K562 (cell line): Measurements from ENCODE around the gene SLC43A1. TPM values are rescaled to one million over a fixed set of nuclear protein-coding genes. Genes with fewer than 3 reads are reported as not detected.
A peak's percentile ranks its signal among the peaks of the same experiment; 100 is the strongest.

Experiments used
- ATAC-seq: fragments of 200-7000 bp; cut with Tn5 transposase; 3 replicates; pipeline ENCODE4 v1.9.1; 2020; ENCODE audit warnings: moderate library complexity
- BruUV-seq: library from RNA; stranded (reverse); fragments of 400-500 nt; replicated peaks from 2 replicates; lab custom pipeline; 2021; lab: Mats Ljungman, UMichigan
- CTCF ChIA-PET: fragments of 300-600 bp; formaldehyde crosslinking; extraction: SDS; loops from one replicate; lab custom pipeline; 2021; ENCODE audit warnings: low intra/inter-chr PET ratio; lab: Yijun Ruan, JAX
- POLR2A ChIA-PET: fragments of 300-600, 350-650 bp; sonication (Branson Sonifier 250); formaldehyde crosslinking; extraction: SDS; loops from one replicate; lab custom pipeline; 2021; ENCODE audit warnings: antibody characterized with exemption, inconsistent platforms; lab: Yijun Ruan, JAX
- DNase-seq, 4 experiments: peaks; one replicate each; pipeline versions ENCODE4 v3.0.0 to v3.0.0-alpha.2; 2011 to 2018; ENCODE audit warnings: low spot score in 3 of 4, mixed read lengths in 3 of 4; ENCODE audit errors: extremely low read depth in 1 of 4
- FAIRE-seq: peaks from 2 replicates; lab custom pipeline; 2011; peaks lifted over from hg19 to GRCh38; lab: Jason Lieb, UNC
- H2AFZ ChIP-seq: 2 replicates; pipeline ENCODE4 v1.6.0; 2011; ENCODE audit warnings: low read depth, low read length, control low read depth, inconsistent platforms
- H3K27ac ChIP-seq: fragments of 200-600 bp; 3 replicates; pipeline ENCODE4 v1.8.0; 2011; ENCODE audit warnings: low read depth, mild to moderate bottlenecking, control low read depth, inconsistent platforms, low read length, moderate library complexity, mixed read lengths; ENCODE audit errors: extremely low read depth
- H3K27me3 ChIP-seq, 2 experiments: fragments of 300-600 bp in 1 of 2; 2 replicates in 1 of 2; 3 replicates in 1 of 2; pipeline versions ENCODE4 v1.6.0 to v1.8.0; 2011; ENCODE audit warnings: inconsistent platforms in 2 of 2, low read length in 2 of 2, mild to moderate bottlenecking in 1 of 2, mixed read lengths in 1 of 2, moderate library complexity in 1 of 2; ENCODE audit not compliant: control insufficient read depth in 2 of 2, insufficient read depth in 2 of 2
- H3K36me3 ChIP-seq: fragments of 300-600 bp; 3 replicates; pipeline ENCODE4 v1.8.0; 2011; ENCODE audit warnings: mild to moderate bottlenecking, low read length, inconsistent platforms; ENCODE audit not compliant: control insufficient read depth, insufficient read depth
- H3K4me1 ChIP-seq, 2 experiments: fragments of 200-600 bp in 1 of 2; replicated peaks in 1 of 2; 2 replicates in 1 of 2; 3 replicates in 1 of 2; pipeline versions ENCODE4 v1.5.1 to v1.8.0; 2011; ENCODE audit warnings: inconsistent platforms in 2 of 2, low read length in 2 of 2, mild to moderate bottlenecking in 1 of 2, mixed read lengths in 1 of 2, moderate library complexity in 1 of 2; ENCODE audit not compliant: control insufficient read depth in 2 of 2, insufficient read depth in 2 of 2
- H3K4me2 ChIP-seq: 2 replicates; pipeline ENCODE4 v1.6.1; 2011; ENCODE audit warnings: low read length, control low read depth, inconsistent platforms, mixed read lengths; ENCODE audit not compliant: insufficient read depth
- H3K4me3 ChIP-seq: fragments of 200-600 bp; sonication (generic), shearing (Covaris generic); 2 replicates; pipeline ENCODE4 v1.5.1; 2016; ENCODE audit warnings: control low read depth, inconsistent platforms
- H3K79me2 ChIP-seq: fragments of 200-600 bp; 3 replicates; pipeline ENCODE4 v1.8.0; 2011; ENCODE audit warnings: low read length, inconsistent platforms; ENCODE audit not compliant: control insufficient read depth, insufficient read depth
- H3K9ac ChIP-seq, 2 experiments: 2 replicates each; pipeline versions ENCODE4 v1.6.0 to v1.6.1; 2011; ENCODE audit warnings: low read depth in 2 of 2, low read length in 2 of 2, control low read depth in 1 of 2, inconsistent platforms in 1 of 2, mild to moderate bottlenecking in 1 of 2, mixed read lengths in 1 of 2; ENCODE audit not compliant: insufficient read depth in 1 of 2
- H3K9me1 ChIP-seq: one replicate; pipeline ENCODE4 v1.6.0; 2011; ENCODE audit warnings: inconsistent platforms, mild to moderate bottlenecking, low read length, moderate library complexity; ENCODE audit not compliant: control insufficient read depth, insufficient read depth
- H3K9me3 ChIP-seq: replicated peaks from 2 replicates; pipeline ENCODE4 v1.5.1; 2011; ENCODE audit warnings: low read depth, low read length, inconsistent platforms; ENCODE audit not compliant: control insufficient read depth, insufficient read depth
- H4K20me1 ChIP-seq: replicated peaks from 2 replicates; pipeline ENCODE4 v1.6.1; 2011; ENCODE audit warnings: low read length, inconsistent platforms, mixed read lengths; ENCODE audit not compliant: control insufficient read depth, insufficient read depth
- CSDE1 ChIP-seq, 2 experiments: fragments of 450-650 bp; IDR thresholded peaks; 2 replicates each; pipeline ENCODE4 v1.6.1; 2016; ENCODE audit warnings: mild to moderate bottlenecking in 1 of 2
- HOMEZ ChIP-seq: fragments of 250-450 bp; sonication (Bioruptor Pico); IDR thresholded peaks from 2 replicates; pipeline ENCODE4 v1.4.0; 2020; ENCODE audit warnings: mild to moderate bottlenecking, moderate library complexity
- IRF9 ChIP-seq: fragments of 450-650 bp; IDR thresholded peaks from 2 replicates; pipeline ENCODE4 v1.6.1; 2016; ENCODE audit warnings: missing biosample characterization, missing genetic modification characterization
- MIER1 ChIP-seq: fragments of 450-650 bp; IDR thresholded peaks from 2 replicates; pipeline ENCODE4 v1.6.1; 2016; ENCODE audit warnings: antibody characterized with exemption, mild to moderate bottlenecking, low read depth
- MYBL2 ChIP-seq, 2 experiments: fragments of 450-650 bp in 1 of 2; sonication (generic) in 1 of 2; formaldehyde crosslinking in 1 of 2; IDR thresholded peaks; 2 replicates each; pipeline versions ENCODE4 v1.6.1 to v1.8.1; 2017 to 2022; ENCODE audit warnings: borderline replicate concordance in 1 of 2, inconsistent platforms in 1 of 2, low read depth in 1 of 2, mild to moderate bottlenecking in 1 of 2, missing genetic modification reagents in 1 of 2, moderate library complexity in 1 of 2
- ZNF12 ChIP-seq: sonication (generic); formaldehyde crosslinking; IDR thresholded peaks from 2 replicates; pipeline ENCODE4 v1.4.0; 2020; ENCODE audit warnings: mild to moderate bottlenecking, missing genetic modification reagents
- WGBS: fragments of 100-300 bp; shearing (Covaris generic); methylation state at CpG from one replicate; pipeline ENCODE4 v1.1.6; 2016; ENCODE audit warnings: low coverage, mixed read lengths; ENCODE audit not compliant: insufficient coverage; ENCODE audit errors: missing lambda C conversion rate; 5-methylcytosine and 5-hydroxymethylcytosine counted together
- in situ Hi-C: fragments of 300-500 bp; cut with MboI; formaldehyde crosslinking; loops from 4 replicates; pipeline ENCODE4 v1.15.0; 2018; ENCODE audit warnings: inconsistent platforms, mixed read lengths
- intact Hi-C: fragments of 100-400 bp; cut with micrococcal nuclease; formaldehyde crosslinking; loops from 2 replicates; pipeline ENCODE4 v1.14.2; 2022
- polyA plus RNA-seq, 8 experiments: library from polyadenylated mRNA; depleted of rRNA in 4 of 8; stranded (reverse) in 5 of 8; unstranded in 3 of 8; fragments of >200 nt; fragmentation: Nextera tagmentation in 2 of 8; fragmentation: Illumina TruSeq in 1 of 8; extraction: Ambion mirVana in 2 of 8; extraction: Trizol in 1 of 8; gene quantifications; 2 replicates each; pipeline versions ENCODE4 v1.2.1 to v1.2.3, GENCODE V29; 2011 to 2014; ENCODE audit warnings: inconsistent platforms in 1 of 8, missing spikeins in 1 of 8
- total RNA-seq, 7 experiments: library from RNA; depleted of rRNA in 6 of 7; stranded (reverse); fragments of >200 nt in 6 of 7; fragmentation: Illumina TruSeq in 2 of 7; extraction: Trizol in 2 of 7; gene quantifications; 2 replicates each; pipeline versions ENCODE4 v1.2.1 to v1.2.3, GENCODE V29; 2011 to 2021; ENCODE audit warnings: low replicate concordance in 1 of 7
- TF ChIP-seq, protein P1 (sequence below): sonication (generic); formaldehyde crosslinking; IDR thresholded peaks from 2 replicates; pipeline ENCODE4 v1.8.1; 2022; ENCODE audit warnings: missing genetic modification reagents

The SLC43A1 gene
- total and polyA plus RNA-seq, 9 of the 15 experiments (the other 6 are each of a cell fraction or from before 2014, with no cell fraction given): 2.6 to 41.8 (median 24.6) TPM

DNA sequence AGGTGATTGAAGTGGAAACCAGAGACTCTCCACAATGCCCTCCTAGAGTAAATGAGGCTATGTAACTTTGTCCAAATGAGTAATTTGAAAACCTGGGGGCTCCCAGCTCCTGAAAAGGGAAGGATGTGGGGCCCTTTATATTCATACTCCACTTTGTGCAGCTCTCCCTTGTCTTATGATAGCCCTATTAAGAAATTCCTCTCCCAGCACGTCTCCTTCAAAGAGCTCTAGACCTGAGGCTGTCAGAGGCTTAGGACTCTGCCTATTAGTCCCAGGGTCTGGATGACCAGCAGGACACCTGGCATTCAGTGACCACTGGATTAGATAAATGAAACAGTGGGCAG is 2.1 kb downstream of the SLC43A1 start:
- no peak for FAIRE-seq
- H3K4me1 ChIP-seq: peaks cover 21 to 31% of the 10 kb centered on the region in 2 experiments; a peak in 4 of 5 replicates
- H3K9ac ChIP-seq: peak overlapping the region; percentile 89 to 90
- peak overlapping the region; percentile 49; the same call in 2 of the 3 replicates for H3K27ac ChIP-seq
- TSS peak; percentile 44 for BruUV-seq
- H3K9me3 ChIP-seq: no peaks in the 10 kb centered on the region
- peaks cover 23% of the 10 kb centered on the region; the same call in 2 of the 3 replicates for H3K36me3 ChIP-seq
- H3K4me2 ChIP-seq: peak overlapping the region; percentile 88
- no peaks in the 10 kb centered on the region for H3K9me1 ChIP-seq
- POLR2A ChIA-PET: interaction anchor here (0.5 to 2.2 kb wide), 6 partner anchors 9 to 89 kb away, joined by 3 to 7 read pairs (median 6); no protein-coding TSS in a partner anchor
- DNase-seq: no peak
- ATAC-seq: peak; percentile 3; the same call in 2 of the 3 replicates
- TF ChIP-seq CSDE1 (IDR thresholded peaks at IDR 0.05) (no peak), MYBL2 (IDR thresholded peaks at IDR 0.05; ENCODE audit: low read depth) (no peak), MYBL2 (CRISPR knock-in tag; IDR thresholded peaks at IDR 0.05; ENCODE audit: borderline replicate concordance) (no peak), MIER1 (no peak), ZNF12 (CRISPR knock-in tag) (0 out of 2 replicates have a peak, but pooled peaks have one; percentile 53), HOMEZ (CRISPR knock-in tag) (no peak), IRF9 (tag) (no peak)
- TF ChIP-seq, protein P1, sequence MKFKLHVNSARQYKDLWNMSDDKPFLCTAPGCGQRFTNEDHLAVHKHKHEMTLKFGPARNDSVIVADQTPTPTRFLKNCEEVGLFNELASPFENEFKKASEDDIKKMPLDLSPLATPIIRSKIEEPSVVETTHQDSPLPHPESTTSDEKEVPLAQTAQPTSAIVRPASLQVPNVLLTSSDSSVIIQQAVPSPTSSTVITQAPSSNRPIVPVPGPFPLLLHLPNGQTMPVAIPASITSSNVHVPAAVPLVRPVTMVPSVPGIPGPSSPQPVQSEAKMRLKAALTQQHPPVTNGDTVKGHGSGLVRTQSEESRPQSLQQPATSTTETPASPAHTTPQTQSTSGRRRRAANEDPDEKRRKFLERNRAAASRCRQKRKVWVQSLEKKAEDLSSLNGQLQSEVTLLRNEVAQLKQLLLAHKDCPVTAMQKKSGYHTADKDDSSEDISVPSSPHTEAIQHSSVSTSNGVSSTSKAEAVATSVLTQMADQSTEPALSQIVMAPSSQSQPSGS (CRISPR knock-in tag): no peak
- 0% methylated on average over 1 of the region's 1 CpG for whole genome bisulfite sequencing
- CTCF ChIA-PET: no interaction called here
- no peaks in the 10 kb centered on the region for H3K27me3 ChIP-seq
- H3K79me2 ChIP-seq: peaks cover 49% of the 10 kb centered on the region
- H2AFZ ChIP-seq: no peak overlapping the region
- peak overlapping the region; percentile 88 for H3K4me3 ChIP-seq
- no peaks in the 10 kb centered on the region for H4K20me1 ChIP-seq
- intact Hi-C loops (no loop called here), in situ Hi-C loops (no loop called here)
